HAP-1 (cell line): ENCODE measurements around the gene FAM168A.

ENCODE experiments used
- DNase-seq, 2 experiments: peaks; one replicate each; pipeline ENCODE4 v3.0.0-alpha.2; 2016 to 2020; ENCODE audit warnings: low spot score in 2 of 2
- H3K27me3 ChIP-seq: fragments of 250-450 bp; sonication (Bioruptor Pico); 2 replicates; pipeline ENCODE4 v1.5.1; 2020; ENCODE audit warnings: low read depth, mild to moderate bottlenecking, moderate library complexity
- H3K36me3 ChIP-seq: fragments of 250-450 bp; sonication (Bioruptor Pico); replicated peaks from 2 replicates; pipeline ENCODE4 v1.5.1; 2020; ENCODE audit warnings: mild to moderate bottlenecking
- H3K4me1 ChIP-seq: fragments of 250-450 bp; sonication (Bioruptor Pico); 2 replicates; pipeline ENCODE4 v1.5.1; 2020; ENCODE audit warnings: mild to moderate bottlenecking
- H3K4me3 ChIP-seq: fragments of 250-450 bp; sonication (Bioruptor Pico); 2 replicates; pipeline ENCODE4 v1.5.1; 2020; ENCODE audit warnings: mild to moderate bottlenecking, moderate library complexity
- H3K9me3 ChIP-seq: fragments of 250-450 bp; sonication (Bioruptor Pico); 2 replicates; pipeline ENCODE4 v1.5.1; 2020; ENCODE audit warnings: mild to moderate bottlenecking, moderate library complexity
- in situ Hi-C: fragments of 300-500 bp; cut with MboI; formaldehyde crosslinking; loops from 3 replicates; pipeline ENCODE4 v1.14.3; 2020; ENCODE audit warnings: low sequenced_read_pairs, inconsistent platforms, mixed read lengths

Gene FAM168A

DNA sequence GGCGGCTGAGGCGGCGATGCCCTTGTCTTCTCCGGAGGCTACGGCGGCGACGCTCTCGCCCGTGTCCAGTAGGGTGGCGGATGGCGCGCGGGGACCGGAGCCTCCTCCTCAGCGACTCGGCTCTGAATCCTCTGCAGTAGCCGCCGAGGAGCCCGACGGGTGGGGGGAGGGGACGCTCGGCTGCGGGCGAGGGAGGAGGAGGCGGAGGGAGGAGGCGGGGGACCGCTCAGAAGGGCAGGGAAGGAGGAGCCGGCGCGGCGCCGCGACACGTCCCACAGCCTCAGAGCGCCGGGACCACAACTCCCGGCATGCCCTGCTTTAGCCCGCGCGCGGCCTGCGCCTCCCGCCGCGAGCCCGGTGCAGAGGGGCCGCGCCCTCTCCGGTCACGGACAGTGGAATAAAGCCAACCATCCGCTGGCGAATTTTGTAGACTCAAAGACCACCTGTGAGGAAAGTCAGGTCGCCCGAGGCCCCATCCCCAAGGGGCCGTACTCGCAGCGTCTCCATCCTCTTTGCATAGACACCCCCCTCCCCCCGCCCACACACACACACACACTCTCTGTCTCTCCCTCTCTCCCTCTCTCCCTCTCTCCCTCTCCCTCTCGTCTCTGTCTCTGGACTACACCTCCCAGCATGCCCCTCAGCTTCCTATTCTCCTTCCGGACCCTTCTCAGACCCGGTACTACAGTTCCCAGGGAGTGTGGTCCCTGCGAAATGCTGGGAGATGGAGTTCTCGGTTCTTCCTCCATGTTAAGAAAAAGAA, at the start of gene FAM168A:
FAM168A (minus strand) TSS at position 157 of the 763 bp plus-strand sequence. CDS start 129,638 bp downstream, outside the sequence.
- Histone ChIP-seq H3K36me3 (no peaks in the 10 kb centered on the region; the same call in 1 of the 2 replicates), H3K4me3 (peak within 1 kb of the TSS; percentile 93), H3K4me1 (peaks cover 30% of the 10 kb centered on the region), H3K9me3 (no peaks in the 10 kb centered on the region), H3K27me3 (no peaks in the 10 kb centered on the region)
- in situ Hi-C loops: no loop called here
- peak; percentile 97 to 98 for DNase-seq

- H3K36me3 ChIP-seq: no peaks in the 10 kb centered on the region
- in situ Hi-C loops: no loop called here
- peaks cover 13% of the 10 kb centered on the region for H3K4me1 ChIP-seq
- H3K9me3 ChIP-seq: no peaks in the 10 kb centered on the region
- peak overlapping the region; percentile 12 for H3K4me3 ChIP-seq
- H3K27me3 ChIP-seq: peaks cover 4% of the 10 kb centered on the region; the same call in 1 of the 2 replicates
- DNase-seq: peak; percentile 86 to 95
These were observed 49.7 kb upstream of the FAM168A start for GRCh38 chr11:73647459-73648100.

GRCh38 chr11:73645972-73646631, 48.2 kb upstream of the FAM168A start, which contains the start of gene PLEKHB1:
Gene PLEKHB1, plus strand, starts transcription at chr11:73646581. Its CDS starts 28 bp downstream, at chr11:73646609.
- in situ Hi-C loops: no loop called here
- H3K9me3 ChIP-seq: no peaks in the 10 kb centered on the region
- H3K4me1 ChIP-seq: peaks cover 5% of the 10 kb centered on the region
- no peaks in the 10 kb centered on the region for H3K36me3 ChIP-seq
- H3K4me3 ChIP-seq: no peak within 1 kb of the TSS
- H3K27me3 ChIP-seq: peaks cover 4% of the 10 kb centered on the region; the same call in 1 of the 2 replicates
- DNase-seq: no peak

DNA sequence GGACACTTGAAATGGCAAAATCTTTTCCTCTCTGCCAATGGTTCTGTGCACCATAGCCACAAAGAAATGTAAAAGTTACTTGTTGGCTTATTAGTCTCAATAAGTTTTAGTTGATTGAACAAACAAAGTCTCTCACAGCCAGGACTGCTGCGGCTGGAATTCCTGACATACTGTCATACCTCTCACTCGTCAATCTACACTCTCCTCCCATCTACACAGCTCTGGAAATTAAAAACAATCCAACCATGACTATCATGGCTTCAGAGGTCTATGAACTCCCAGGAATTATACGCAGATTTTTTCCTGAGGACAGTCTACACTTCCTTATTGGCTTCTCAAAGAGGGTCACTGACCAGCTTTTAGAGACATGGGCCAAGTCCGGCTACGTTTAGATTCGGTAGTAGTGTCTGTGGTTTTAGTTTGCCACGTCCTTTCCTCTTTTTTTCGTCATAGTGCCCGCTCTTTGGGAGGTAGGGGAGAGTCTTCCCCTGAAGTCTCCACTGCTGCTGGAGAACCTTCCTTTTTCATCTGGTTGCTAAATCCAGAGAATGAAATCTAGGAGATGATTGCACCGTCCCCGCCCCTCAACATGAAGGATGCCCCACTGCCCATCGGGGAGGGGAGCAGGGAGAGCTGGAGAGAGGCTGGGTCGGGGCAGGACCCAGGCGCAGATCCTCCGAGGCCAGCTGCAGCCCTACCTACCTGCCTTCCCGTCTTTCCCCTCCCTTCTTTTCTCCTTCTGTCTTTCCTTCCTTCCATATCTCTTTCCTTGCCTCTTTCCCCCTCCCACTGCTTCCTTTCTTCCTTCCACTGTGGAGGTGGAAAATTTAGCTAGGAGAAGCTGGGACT, 47.4 kb upstream of the FAM168A start:
- no peak for DNase-seq
- Histone ChIP-seq H3K9me3 (no peaks in the 10 kb centered on the region), H3K36me3 (no peaks in the 10 kb centered on the region), H3K4me3 (no peak overlapping the region), H3K4me1 (peaks cover 5% of the 10 kb centered on the region), H3K27me3 (peaks cover 4% of the 10 kb centered on the region; the same call in 1 of the 2 replicates)
- in situ Hi-C loops: no loop called here

DNA sequence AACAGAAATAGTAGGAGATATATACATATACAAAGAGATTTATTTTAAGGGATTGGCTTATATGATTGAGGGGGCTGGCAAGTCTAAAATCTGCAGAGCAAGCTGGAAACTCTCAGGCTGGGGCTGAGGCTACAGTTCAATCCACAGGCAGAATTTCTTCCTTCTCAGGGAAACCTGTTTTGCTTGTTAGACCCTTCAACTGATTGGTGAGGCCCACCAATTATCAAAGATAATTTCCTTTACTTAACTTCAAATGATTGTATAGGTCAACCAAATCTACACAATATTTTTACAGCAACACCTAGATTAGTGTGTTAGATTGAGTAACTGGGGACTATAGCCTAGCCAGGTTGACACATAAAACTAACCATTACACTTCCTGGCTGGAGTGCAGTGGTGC, 43.8 kb upstream of the FAM168A start:
- peaks cover 4% of the 10 kb centered on the region; the same call in 1 of the 2 replicates for H3K27me3 ChIP-seq
- no peak overlapping the region for H3K4me3 ChIP-seq
- H3K9me3 ChIP-seq: no peaks in the 10 kb centered on the region
- no peaks in the 10 kb centered on the region for H3K36me3 ChIP-seq
- no peak for DNase-seq
- H3K4me1 ChIP-seq: no peaks in the 10 kb centered on the region
- in situ Hi-C loops: no loop called here

GRCh38 chr11:73640592-73640991, 42.7 kb upstream of the FAM168A start:
- in situ Hi-C loops: no loop called here

DNA sequence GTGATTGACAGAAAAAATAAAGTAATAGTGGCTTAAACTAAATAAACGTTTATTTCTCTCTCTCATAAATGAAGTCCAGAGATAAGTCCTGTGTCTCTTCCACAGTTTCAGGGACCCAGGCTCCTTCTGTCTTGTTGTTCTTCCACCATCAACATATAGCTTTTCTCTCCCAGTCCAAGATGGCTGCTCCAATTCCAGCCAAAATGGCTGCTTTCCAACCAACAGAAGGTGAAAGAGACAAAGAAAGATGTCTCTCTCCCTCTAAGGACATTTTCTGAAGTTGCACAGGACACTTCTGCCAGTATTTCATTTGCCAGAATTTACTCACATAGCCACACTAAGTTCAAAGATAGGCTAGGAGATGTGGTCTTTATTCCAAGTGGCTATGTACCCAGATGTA, 39.1 kb upstream of the FAM168A start:
- Histone ChIP-seq H3K9me3 (no peaks in the 10 kb centered on the region), H3K4me3 (no peak overlapping the region), H3K27me3 (no peaks in the 10 kb centered on the region), H3K36me3 (no peaks in the 10 kb centered on the region), H3K4me1 (peaks cover 5% of the 10 kb centered on the region)
- in situ Hi-C loops: no loop called here
- no peak for DNase-seq

More at GRCh38 chr11:73640592-73640991, 42.7 kb upstream of the FAM168A start:
- peaks cover under 1% of the 10 kb centered on the region; the same call in 1 of the 2 replicates for H3K27me3 ChIP-seq
- no peaks in the 10 kb centered on the region for H3K36me3 ChIP-seq
- no peaks in the 10 kb centered on the region for H3K4me1 ChIP-seq
- H3K4me3 ChIP-seq: no peak overlapping the region
- no peaks in the 10 kb centered on the region for H3K9me3 ChIP-seq
- DNase-seq: no peak

- in situ Hi-C loops: no loop called here
These were observed 38.3 kb upstream of the FAM168A start for GRCh38 chr11:73636249-73636648.

GRCh38 chr11:73635721-73636120, 37.8 kb upstream of the FAM168A start:
- H3K27me3 ChIP-seq: no peaks in the 10 kb centered on the region
- H3K36me3 ChIP-seq: no peaks in the 10 kb centered on the region
- no peaks in the 10 kb centered on the region for H3K9me3 ChIP-seq
- peaks cover 5% of the 10 kb centered on the region for H3K4me1 ChIP-seq
- in situ Hi-C loops: no loop called here
- H3K4me3 ChIP-seq: no peak overlapping the region
- DNase-seq: no peak

More at GRCh38 chr11:73636249-73636648, 38.3 kb upstream of the FAM168A start:
- Histone ChIP-seq H3K4me1 (peaks cover 5% of the 10 kb centered on the region), H3K4me3 (no peak overlapping the region), H3K36me3 (no peaks in the 10 kb centered on the region), H3K27me3 (no peaks in the 10 kb centered on the region), H3K9me3 (no peaks in the 10 kb centered on the region)
- no peak for DNase-seq

DNA sequence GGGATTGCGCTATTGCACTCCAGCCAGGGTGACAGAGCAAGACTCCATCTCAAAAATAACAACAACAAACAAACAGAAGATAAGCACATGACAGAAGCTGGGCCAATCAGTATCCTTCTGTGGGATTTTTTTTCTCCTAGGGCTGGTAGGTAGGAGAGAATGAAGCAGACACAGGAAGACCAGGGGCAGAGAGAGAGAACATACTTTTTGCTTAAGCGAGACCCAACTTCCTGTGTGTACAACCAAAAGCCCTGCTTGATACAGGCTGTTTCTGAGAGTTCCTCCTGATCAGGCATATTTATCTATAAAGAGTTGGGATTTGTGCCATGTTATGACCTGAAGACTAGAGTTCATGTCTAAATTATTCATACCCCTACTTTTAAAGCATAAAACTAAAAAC, 36.1 kb upstream of the FAM168A start:
- Histone ChIP-seq H3K4me3 (no peak overlapping the region), H3K36me3 (no peaks in the 10 kb centered on the region), H3K27me3 (no peaks in the 10 kb centered on the region), H3K4me1 (peaks cover 12% of the 10 kb centered on the region), H3K9me3 (no peaks in the 10 kb centered on the region)
- no peak for DNase-seq
- in situ Hi-C loops: no loop called here

DNA sequence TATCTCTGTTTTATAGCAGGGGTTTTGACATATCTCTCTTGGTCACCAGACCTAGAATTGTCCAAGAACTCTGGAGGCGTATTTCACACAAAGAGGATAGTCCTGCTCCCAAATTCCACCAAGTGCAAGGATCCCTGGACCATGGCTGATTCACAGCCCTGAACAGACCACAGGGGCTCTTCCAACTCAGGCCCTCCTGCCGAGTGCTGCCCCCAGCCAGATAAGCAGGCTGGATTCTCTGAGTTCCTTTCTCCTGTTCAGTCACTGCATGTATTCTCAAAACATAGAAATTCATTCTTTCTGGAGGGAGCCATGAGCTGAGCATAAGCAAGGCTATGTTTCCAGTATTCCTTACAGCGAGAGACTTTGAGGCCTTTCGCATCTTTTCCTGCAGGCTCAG, 35.1 kb upstream of the FAM168A start:
- no peak for DNase-seq
- no peaks in the 10 kb centered on the region for H3K9me3 ChIP-seq
- in situ Hi-C loops: no loop called here
- H3K4me1 ChIP-seq: peaks cover 19% of the 10 kb centered on the region
- H3K36me3 ChIP-seq: no peaks in the 10 kb centered on the region
- no peak overlapping the region for H3K4me3 ChIP-seq
- H3K27me3 ChIP-seq: no peaks in the 10 kb centered on the region

DNA sequence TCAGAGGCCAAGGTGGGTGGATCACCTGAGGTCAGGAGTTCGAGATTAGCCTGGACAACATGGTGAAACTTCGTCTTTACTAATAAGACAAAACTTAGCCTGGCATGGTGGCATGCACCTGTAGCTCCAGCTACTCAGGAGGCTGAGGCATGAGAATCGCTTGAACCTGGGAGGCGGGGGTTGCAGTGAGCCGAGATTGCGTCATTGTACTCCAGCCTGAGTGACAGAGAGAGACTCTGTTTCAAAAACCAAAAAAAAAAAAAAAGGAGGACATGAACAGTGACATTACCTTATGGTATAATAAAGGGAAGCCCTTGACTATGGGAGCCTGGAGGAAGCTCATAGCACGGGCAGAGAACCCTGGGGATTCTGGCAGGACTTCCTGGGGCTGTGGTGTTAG, 32.0 kb upstream of the FAM168A start:
- peaks cover 4% of the 10 kb centered on the region for H3K27me3 ChIP-seq
- H3K36me3 ChIP-seq: no peaks in the 10 kb centered on the region
- H3K4me3 ChIP-seq: no peak overlapping the region
- no peaks in the 10 kb centered on the region for H3K9me3 ChIP-seq
- DNase-seq: no peak
- in situ Hi-C loops: no loop called here
- H3K4me1 ChIP-seq: peaks cover 19% of the 10 kb centered on the region

DNA sequence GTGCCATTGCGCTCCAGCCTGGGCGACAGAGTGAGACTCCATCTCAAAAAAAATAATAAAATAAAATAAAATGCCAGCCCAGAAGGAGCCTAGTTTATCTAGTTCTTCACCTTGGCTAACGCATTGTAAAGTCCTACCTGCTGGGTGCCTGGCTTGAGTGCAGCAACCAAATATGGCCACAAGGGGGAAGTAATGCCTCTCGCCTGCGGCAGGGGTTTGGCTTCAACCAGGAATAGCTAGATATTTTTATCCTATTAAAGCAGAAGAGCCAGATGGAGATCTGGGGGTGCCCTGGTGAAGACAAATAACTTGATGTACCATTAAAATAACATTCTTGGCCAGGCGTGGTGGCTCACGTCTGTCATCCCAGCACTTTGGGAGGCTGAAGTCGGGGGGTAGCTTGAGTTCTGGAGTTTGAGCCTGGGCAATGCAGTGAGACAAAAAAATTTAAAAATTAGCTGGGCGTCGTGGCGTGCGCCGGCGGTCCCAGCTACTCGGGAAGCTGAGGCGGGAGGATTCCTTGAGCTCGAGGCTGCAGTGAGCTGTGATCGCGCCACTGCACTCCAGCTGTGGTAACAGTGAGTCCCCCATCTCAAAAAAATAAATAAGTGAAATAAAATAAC, 27.9 kb upstream of the FAM168A start:
- in situ Hi-C loops: no loop called here
- DNase-seq: peak; percentile 73 to 84
- peaks cover 21% of the 10 kb centered on the region for H3K4me1 ChIP-seq
- H3K4me3 ChIP-seq: no peak overlapping the region
- peaks cover 29% of the 10 kb centered on the region for H3K27me3 ChIP-seq
- H3K36me3 ChIP-seq: no peaks in the 10 kb centered on the region
- H3K9me3 ChIP-seq: no peaks in the 10 kb centered on the region
